GM19193 (cell line): ENCODE measurements around the gene IGFBP7.

ENCODE experiments used
- POLR2A ChIP-seq: IDR thresholded peaks from 4 replicates; pipeline ENCODE4 v1.6.1; 2011; ENCODE audit not compliant: insufficient read depth, insufficient read length; ENCODE audit errors: extremely low read depth

The IGFBP7 gene

DNA sequence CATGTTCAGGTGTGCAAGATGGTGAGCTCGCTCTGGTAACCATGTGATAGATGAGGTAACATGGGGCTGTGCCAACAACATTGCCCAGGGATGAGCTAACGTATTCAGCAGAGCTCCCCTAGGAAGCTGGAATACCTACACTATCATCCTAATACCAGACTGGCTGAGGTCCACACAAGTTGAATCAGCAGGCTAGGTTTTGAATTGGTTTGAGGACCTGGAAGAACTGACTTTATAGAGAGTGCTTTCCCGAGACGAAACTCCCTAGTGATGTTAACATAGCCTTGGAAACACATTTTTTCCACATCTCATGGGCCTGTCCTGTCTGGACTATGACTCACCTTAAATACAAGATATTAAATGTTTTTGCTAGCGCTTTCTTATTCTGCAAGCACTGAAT lies 56.7 kb downstream of the IGFBP7 start:
- no peak for TF ChIP-seq POLR2A

DNA sequence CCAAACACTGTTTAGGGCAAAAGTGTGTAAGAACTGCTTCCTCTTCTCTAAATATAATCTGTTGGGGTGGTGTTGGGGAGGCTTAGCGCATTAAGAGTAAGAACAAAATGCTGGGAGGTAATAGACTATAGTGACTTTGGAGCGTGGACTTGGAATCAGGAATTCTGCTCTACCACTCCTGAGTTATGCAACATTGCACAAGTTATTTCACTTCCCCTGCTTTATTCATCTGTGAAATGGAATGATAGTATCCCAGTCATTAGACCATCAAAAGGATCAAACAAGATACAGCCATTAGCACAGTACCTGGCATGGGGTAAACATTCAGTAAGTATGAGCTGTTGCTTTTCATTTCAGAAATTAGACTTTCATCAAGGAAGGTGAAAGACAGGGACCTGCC lies 58.7 kb downstream of the IGFBP7 start:
- TF ChIP-seq POLR2A = no peak

DNA sequence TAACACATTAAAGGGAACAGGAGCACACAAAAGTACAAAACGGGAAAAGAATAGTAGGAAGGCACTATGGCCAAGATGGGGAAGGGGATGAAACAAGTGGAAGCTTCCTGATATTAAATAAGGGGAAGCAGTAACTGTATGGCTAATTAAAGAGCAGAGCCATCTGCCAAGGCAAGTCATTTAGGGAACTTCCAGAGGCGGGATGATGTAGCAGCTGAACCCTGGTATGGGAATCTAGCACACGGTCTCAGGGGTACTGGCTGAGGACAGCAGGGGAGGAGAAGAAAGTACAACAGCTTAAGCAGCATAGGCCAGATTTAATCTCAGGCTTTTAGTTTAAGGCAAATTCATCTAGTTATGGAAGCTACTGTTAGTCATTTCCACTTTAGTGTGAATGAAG lies 59.1 kb downstream of the IGFBP7 start:
- TF ChIP-seq POLR2A = no peak

DNA sequence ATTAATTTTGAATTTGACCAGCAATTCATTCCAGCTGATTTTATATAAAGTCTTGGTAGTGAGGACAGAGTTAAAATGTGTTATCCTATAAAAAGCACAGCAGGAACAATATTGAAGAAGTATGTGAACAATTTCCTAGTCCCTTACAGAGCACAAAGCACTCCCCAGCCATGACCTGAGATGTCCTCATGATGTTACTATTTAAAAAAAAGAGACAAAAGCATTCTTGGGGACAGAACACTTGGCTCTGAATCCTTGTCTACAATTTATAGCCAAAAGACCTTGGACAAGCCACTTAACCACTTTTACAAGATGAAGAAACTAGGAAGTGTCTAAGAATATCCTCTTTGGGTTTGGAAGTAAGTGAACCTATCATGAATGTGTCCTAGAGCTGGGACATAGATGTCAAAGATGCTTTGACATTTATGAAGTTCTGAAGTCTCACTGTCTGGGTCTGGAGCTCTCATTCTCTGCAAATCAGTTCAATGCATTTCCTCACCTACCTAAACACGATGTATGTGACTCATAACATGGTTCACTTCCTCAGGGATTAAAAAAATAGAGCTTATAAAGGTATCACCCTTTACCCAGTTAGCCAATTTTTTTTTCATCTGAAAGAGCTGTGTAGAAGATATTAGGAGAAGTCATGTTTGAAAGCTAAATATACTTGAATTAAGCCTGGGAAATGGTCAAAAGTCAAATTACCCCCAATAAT lies 61.4 kb downstream of the IGFBP7 start:
- TF ChIP-seq POLR2A = no peak

DNA sequence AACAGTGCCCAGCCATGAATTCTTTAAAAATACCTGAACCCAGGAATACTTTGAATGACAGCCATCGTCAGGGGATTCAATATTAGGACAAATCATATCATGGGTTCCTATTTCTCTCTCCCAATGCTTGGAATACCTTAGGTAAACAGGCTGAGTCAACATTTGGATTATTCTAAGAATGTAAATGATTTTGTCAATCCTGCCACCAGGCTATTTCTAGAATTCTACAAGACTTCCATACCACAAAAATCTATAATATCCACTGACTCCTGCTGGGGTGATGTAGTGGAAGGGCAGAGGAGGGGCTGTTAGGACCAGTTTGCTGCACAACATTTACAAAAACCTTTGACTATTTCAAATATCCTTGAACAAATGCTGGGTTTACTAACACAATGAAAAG lies 65.2 kb downstream of the IGFBP7 start:
- TF ChIP-seq POLR2A = no peak

DNA sequence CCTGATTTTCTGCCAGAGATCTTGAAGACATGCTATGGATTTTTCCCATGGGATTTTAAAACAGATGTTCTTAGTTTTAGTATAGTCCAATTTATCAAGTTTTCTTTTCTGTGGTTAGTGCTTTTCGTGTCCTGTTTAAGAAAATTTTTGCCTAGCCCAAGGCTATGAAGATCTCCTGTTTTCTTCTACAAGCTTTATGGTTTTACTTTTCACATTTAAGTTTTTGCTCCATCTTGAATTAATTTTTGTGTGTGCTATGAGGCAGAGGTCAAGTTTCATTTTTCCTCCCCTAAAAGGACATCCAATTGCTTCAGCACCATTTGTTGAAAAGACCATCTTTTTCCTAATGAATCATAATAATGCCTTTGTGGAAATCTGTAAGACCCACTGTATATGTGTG lies 65.9 kb downstream of the IGFBP7 start:
- no peak for TF ChIP-seq POLR2A

DNA sequence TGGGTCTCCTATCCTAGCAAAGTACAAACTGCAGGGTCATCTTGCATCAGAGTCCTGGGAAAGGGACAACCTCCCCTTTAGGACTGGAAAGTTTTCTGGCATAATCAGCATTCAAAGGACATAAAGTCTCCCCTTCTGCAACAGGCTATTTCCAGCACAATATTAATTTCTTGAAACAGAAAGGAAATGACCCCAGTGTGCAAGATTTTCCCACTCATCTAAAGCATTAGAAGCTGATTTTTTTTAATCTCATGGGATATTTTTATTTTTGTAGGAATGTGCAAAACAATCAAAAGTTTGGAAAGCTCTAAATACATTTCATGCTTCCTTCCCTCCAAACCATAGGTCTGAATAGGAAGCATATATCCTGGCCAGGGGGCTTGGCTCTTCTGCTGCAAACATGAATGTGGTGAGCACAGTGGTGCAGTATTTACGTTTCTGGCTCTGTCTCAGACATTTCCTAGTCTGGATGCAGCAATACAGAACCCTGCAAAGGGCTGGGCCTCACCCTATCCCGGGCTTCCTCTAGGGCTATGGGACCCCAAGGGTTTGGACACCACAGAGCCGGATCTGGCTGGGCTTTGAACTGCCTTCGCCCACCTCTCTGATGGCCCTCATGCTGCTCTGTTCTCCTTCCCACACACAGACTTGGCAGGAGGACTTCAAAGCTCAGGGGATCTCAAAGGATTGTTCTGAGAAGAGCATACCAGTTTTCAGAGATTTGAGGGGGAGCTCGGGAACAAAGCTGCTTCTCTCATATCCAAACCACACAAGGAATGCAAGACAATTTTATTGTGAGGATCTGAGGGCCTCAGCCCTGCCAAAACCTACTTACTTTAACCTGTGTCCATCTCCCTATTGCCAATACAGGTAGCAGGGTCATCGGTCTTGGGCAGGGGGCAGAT lies 66.6 kb downstream of the IGFBP7 start:
- TF ChIP-seq POLR2A = no peak

DNA sequence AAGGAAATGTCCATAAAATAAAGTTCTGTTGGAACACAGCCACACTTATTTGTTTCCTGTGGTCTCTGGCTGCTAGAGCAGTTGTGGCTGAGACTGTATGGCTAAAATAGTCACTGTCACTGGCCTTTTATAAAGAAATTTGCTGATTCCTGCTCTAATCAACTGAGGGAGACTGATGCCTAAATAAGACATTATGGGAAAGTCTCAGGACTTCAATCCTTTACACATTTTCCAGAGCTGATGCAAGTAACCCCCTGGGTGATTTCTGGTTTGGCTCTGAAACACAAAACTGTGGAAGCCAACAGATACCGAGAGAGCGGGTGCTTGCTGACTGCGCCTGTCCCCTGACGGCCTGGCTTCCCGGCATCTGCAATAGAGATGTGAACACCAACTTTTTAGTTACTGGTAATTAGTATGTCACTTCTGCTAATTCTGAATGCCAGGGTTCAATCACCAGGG lies 67.4 kb downstream of the IGFBP7 start:
- TF ChIP-seq POLR2A = no peak

DNA sequence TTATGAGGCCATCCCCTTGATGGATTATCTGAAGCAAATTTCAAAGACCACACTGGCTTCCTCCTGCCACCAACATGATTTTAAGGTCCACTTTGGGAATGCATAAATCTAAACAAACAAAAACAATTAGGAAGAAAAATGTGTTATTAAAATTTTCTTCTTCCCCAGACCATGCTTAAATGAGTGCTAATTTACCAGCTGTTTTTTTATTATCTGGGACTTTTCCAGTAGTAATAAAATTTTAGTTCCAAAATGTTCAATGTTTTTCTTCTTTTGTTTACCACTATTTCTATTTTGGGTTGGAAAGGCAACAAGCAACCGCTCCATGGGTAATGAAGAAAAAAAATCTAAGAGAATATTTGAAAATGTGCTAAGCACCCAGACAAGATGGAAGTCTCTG lies 69.2 kb downstream of the IGFBP7 start:
- TF ChIP-seq POLR2A = no peak

DNA sequence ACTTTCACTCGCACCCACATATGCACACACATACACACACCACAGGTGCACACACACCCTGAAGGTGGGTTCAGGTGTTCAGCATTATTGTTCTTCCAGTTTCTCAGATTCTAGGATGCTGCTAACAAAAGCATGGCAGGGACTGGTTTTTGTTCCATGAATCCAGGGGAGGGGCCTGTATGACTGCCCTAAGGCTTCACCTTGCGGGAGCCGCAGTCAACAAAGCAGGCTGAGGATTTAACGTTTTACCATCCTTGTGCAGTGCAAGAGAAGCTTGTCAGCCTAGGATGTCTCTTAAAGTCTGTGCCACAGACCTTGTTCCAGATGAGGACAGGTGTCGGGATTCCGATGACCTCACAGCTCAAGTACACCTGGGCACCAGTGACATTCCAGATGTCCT lies 69.7 kb downstream of the IGFBP7 start:
- TF ChIP-seq POLR2A = no peak

DNA sequence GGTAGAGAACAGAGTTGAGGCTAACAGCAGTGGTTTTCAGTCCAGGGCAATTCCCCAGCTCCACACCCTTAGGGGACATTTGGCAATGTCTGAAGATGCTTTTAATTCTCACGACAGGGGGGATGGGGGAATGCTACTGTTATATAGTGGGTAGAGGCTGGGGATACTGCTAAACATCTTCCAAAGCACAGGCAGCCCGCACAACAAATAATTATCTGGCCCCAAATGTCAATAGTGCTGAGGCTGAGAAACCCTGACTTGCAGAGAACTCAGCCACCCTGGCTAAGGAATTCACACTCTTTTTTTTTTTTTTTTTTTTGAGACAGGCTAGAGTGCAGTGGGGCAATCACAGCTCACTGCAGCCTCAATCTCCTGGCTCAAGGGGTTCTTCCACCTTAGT lies 70.8 kb downstream of the IGFBP7 start:
- no peak for TF ChIP-seq POLR2A

DNA sequence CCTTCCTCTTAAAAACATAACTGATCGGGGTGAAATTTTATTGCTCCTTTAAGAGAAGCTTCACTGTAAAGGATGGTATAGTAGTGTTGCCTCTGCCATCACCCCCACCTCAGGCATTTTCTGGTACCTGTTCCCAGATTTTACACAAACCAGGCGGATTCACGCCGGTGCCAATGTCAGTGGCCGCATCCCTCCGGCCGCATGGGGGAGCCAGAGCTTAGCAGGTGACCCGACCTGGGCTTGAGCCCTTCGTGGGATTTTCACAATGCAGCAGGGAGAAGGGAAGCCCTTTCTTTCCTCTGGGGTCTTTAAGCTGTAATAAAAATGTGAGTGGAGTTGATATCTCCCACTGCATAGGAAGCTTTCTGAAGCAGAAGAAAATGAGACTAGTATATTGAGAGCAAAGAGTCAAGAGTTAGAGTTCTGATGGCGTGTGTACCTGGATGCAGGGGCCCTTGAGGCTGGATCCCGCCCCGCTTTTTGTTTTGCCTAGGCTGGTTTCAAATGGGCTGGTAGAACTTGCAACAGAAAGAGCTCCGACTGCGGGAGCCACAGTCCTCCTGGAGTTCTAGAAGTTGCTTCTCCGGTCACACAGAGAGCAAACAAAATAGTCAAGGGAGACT lies 72.1 kb downstream of the IGFBP7 start:
- no peak for TF ChIP-seq POLR2A

DNA sequence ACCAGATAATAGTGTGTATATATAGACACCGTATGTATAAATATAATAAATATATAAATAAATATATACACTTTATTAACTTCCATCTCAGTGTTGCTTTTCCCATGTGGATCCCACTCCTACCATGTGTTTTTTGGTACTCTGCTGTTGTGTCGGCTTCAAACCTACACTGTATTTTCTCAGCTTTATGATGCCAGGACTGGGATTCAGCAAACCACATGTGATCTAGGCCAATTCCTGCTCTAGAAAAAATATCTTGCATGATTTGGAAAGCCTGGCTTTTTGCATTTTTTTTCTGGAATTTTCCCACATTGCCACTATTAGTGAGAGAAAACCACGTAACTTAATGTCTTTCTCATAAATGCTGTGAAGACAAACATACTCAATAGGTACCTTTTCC lies 75.7 kb downstream of the IGFBP7 start:
- no peak for TF ChIP-seq POLR2A

DNA sequence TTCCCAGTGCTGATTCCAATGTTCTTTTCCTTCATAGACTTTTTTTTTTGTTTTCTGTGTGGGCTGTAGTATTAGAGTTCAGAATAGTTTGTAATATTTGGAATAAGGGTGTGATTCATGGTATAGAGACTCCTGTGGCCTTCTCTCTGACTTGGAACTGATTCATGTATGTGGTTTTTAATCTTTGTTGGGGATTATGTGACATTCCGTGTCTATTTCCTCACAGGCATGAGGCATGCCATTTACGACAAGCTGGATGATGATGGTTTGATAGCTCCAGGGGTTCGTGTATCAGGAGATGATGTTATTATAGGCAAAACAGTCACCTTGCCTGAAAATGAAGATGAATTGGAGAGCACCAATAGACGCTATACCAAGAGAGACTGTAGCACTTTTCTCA lies 87.1 kb downstream of the IGFBP7 start:
- TF ChIP-seq POLR2A = no peak

DNA sequence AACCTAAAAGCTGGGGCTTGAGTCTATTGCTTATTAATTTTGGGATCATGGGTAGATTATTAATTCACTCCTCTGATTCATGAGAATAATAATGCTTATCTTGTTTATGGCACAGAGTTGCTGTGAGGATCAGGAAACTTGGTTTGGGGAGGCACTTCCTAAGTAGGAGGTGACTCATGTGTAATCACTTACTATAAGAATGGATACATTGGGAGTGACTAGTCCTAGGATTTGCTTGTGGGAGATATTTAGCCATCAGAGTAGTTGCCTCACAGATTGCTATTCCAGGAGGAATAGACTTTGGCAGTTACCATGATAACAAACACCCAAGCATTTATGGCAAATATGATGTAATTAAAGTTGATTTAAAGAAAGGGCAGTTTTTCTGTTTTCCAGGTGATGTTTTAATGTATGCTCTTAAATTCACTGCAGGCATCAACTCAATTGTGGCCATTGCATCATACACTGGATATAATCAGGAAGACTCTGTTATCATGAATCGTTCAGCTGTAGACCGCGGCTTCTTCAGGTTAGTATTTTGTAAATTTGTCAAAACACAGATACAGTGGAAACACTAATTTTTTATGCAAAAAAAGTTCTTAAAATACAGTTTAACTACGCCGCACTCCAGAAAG lies 89.6 kb downstream of the IGFBP7 start:
- no peak for TF ChIP-seq POLR2A
